Right cardiac atrium (tissue), 5 donors: ENCODE results near the gene SORL1-AS1.

Experiments
- ATAC-seq, 2 donors: fragments of 200-7000 bp; cut with Tn5 transposase; one replicate each; pipeline versions ENCODE4 v1.8.0 to v1.9.1; 2020; ENCODE audit warnings: moderate library complexity in 2 of 2, mild to moderate bottlenecking in 1 of 2
- DNase-seq, 3 donors: peaks; one replicate each; pipeline ENCODE4 v3.0.0-alpha.2; 2020
- H3K27ac ChIP-seq: one replicate; pipeline ENCODE4 v1.5.1; 2013; ENCODE audit warnings: mild to moderate bottlenecking, low read length, control low read depth, moderate library complexity
- H3K27me3 ChIP-seq: one replicate; pipeline ENCODE4 v1.6.1; 2013; ENCODE audit not compliant: control insufficient read depth, insufficient read depth
- H3K4me1 ChIP-seq: one replicate; pipeline ENCODE4 v1.6.1; 2013; ENCODE audit warnings: low read length; ENCODE audit not compliant: control insufficient read depth, insufficient read depth
- H3K4me3 ChIP-seq: one replicate; pipeline ENCODE4 v1.5.1; 2013; ENCODE audit warnings: low read length, control low read depth
- H3K9me3 ChIP-seq: one replicate; pipeline ENCODE4 v1.6.1; 2013; ENCODE audit warnings: low read length; ENCODE audit not compliant: control insufficient read depth
- WGBS: extraction: QIAGEN DNeasy Blood & Tissue Kit; methylation state at CpG from one replicate; pipeline ENCODE4 v1.1.7; 2013; 5-methylcytosine and 5-hydroxymethylcytosine counted together
- intact Hi-C, 4 donors: fragments of 100-400 bp; cut with DNase I; formaldehyde crosslinking; loops; one replicate each; pipeline versions ENCODE4 v1.11.0 to v1.14.0; 2022 to 2023
- donor health status: healthy with polysubstance abuse.
- donor health status: DM: no; HTN: yes; CAD: no.
- donor health status: DM: no; HTN: no; CAD: no.
- donor health status: DM: no; HTN: yes; CAD: no; lungs with severe emphysema.
- donor health status: DM: yes; HTN: yes; CAD: no.

SORL1-AS1 gene

GRCh38 chr11:121437686-121438078 lies 15.1 kb downstream of the SORL1-AS1 start:
- Histone ChIP-seq H3K4me3 (no peak overlapping the region), H3K27me3 (no peaks in the 10 kb centered on the region), H3K4me1 (no peaks in the 10 kb centered on the region), H3K9me3 (no peaks in the 10 kb centered on the region), H3K27ac (no peak overlapping the region)
- DNase-seq, result no peak
- intact Hi-C loops, result no loop called here
- WGBS, result 75% methylated on average over 4 of the region's 4 CpGs
- peak; percentile 47 to 78 for ATAC-seq

GRCh38 chr11:121437018-121437685 lies 15.6 kb downstream of the SORL1-AS1 start:
- no peak overlapping the region for H3K4me3 ChIP-seq
- ATAC-seq, result peak; percentile 53 to 69
- no peaks in the 10 kb centered on the region for H3K9me3 ChIP-seq
- H3K4me1 ChIP-seq, result no peaks in the 10 kb centered on the region
- intact Hi-C loops, result no loop called here
- DNase-seq, result no peak
- no peaks in the 10 kb centered on the region for H3K27me3 ChIP-seq
- no peak overlapping the region for H3K27ac ChIP-seq

- 86% methylated on average over 3 of the region's 3 CpGs for WGBS
- Histone ChIP-seq H3K4me3 (no peak overlapping the region), H3K9me3 (no peaks in the 10 kb centered on the region), H3K4me1 (no peaks in the 10 kb centered on the region), H3K27ac (no peak overlapping the region), H3K27me3 (no peaks in the 10 kb centered on the region)
- no peak for DNase-seq
- intact Hi-C loops, result no loop called here
- peak in 1 of 2 donors; percentile 34 for ATAC-seq
These were observed 16.9 kb downstream of the SORL1-AS1 start for GRCh38 chr11:121435551-121436511.

GRCh38 chr11:121435132-121435531 lies 17.6 kb downstream of the SORL1-AS1 start:
- Histone ChIP-seq H3K4me1 (no peaks in the 10 kb centered on the region), H3K27ac (no peak overlapping the region)
- WGBS, result 81% methylated on average over 4 of the region's 4 CpGs

GRCh38 chr11:121431820-121432526 lies 20.8 kb downstream of the SORL1-AS1 start:
- Histone ChIP-seq H3K27me3 (no peaks in the 10 kb centered on the region), H3K27ac (no peak overlapping the region), H3K4me1 (no peaks in the 10 kb centered on the region), H3K4me3 (no peak overlapping the region), H3K9me3 (no peaks in the 10 kb centered on the region)
- DNase-seq (no peak), ATAC-seq (no peak)
- intact Hi-C loops, result no loop called here
- 72% methylated on average over 4 of the region's 4 CpGs for whole genome bisulfite sequencing

More at GRCh38 chr11:121435132-121435531, 17.6 kb downstream of the SORL1-AS1 start:
- no peak overlapping the region for H3K4me3 ChIP-seq
- no peak for ATAC-seq
- H3K27me3 ChIP-seq, result no peaks in the 10 kb centered on the region
- no peak for DNase-seq
- intact Hi-C loops, result no loop called here
- H3K9me3 ChIP-seq, result no peaks in the 10 kb centered on the region

GRCh38 chr11:121429556-121429955 lies 23.2 kb downstream of the SORL1-AS1 start:
- 30% methylated on average over 3 of the region's 3 CpGs for WGBS
- Histone ChIP-seq H3K4me1 (no peaks in the 10 kb centered on the region), H3K4me3 (no peak overlapping the region), H3K27me3 (no peaks in the 10 kb centered on the region), H3K27ac (no peak overlapping the region), H3K9me3 (no peaks in the 10 kb centered on the region)
- intact Hi-C loops, result no loop called here
- ATAC-seq, result no peak
- no peak for DNase-seq

GRCh38 chr11:121427400-121427744 lies 25.4 kb downstream of the SORL1-AS1 start:
- Histone ChIP-seq H3K4me1 (no peaks in the 10 kb centered on the region), H3K9me3 (no peaks in the 10 kb centered on the region), H3K4me3 (peak overlapping the region; percentile 43), H3K27me3 (no peaks in the 10 kb centered on the region), H3K27ac (no peak overlapping the region)
- no peak for DNase-seq
- no peak for ATAC-seq
- 12% methylated on average over 8 of the region's 8 CpGs for WGBS
- intact Hi-C loops, result no loop called here

- ATAC-seq, result peak; percentile 85 to 90
- no peaks in the 10 kb centered on the region for H3K4me1 ChIP-seq
- 19% methylated on average over 48 of the region's 48 CpGs for WGBS
- peak; percentile 55 to 84 (median 82) for DNase-seq
- H3K9me3 ChIP-seq, result no peaks in the 10 kb centered on the region
- peak overlapping the region; percentile 43 for H3K4me3 ChIP-seq
- intact Hi-C loops, result no loop called here
- no peaks in the 10 kb centered on the region for H3K27me3 ChIP-seq
- H3K27ac ChIP-seq, result peak overlapping the region; percentile 12
These were observed 26.0 kb downstream of the SORL1-AS1 start for GRCh38 chr11:121426476-121427399.

GRCh38 chr11:121425828-121426227 lies 26.9 kb downstream of the SORL1-AS1 start:
- H3K27me3 ChIP-seq, result no peaks in the 10 kb centered on the region
- no peak overlapping the region for H3K4me3 ChIP-seq
- H3K27ac ChIP-seq, result no peak overlapping the region
- DNase-seq (no peak), ATAC-seq (no peak)
- no peaks in the 10 kb centered on the region for H3K9me3 ChIP-seq
- H3K4me1 ChIP-seq, result no peaks in the 10 kb centered on the region
- intact Hi-C loops, result no loop called here
- WGBS, result 91% methylated on average over 5 of the region's 5 CpGs

GRCh38 chr11:121422675-121423074 lies 30.1 kb downstream of the SORL1-AS1 start:
- Histone ChIP-seq H3K9me3 (no peaks in the 10 kb centered on the region), H3K4me3 (no peak overlapping the region), H3K4me1 (no peaks in the 10 kb centered on the region), H3K27me3 (no peaks in the 10 kb centered on the region), H3K27ac (no peak overlapping the region)
- no peak for DNase-seq
- WGBS, result 59% methylated on average over 4 of the region's 4 CpGs
- intact Hi-C loops, result no loop called here
- ATAC-seq, result no peak
